RPMI7951 (cell line): ENCODE measurements around the gene SYT17. TPM values are rescaled to one million over a fixed set of nuclear protein-coding genes. Genes with fewer than 3 reads are reported as not detected.

ENCODE experiments used
- DNase-seq: peaks from one replicate; pipeline ENCODE4 v3.0.0-alpha.2; 2012; ENCODE audit warnings: low read depth
- total RNA-seq: library from RNA; depleted of rRNA; stranded (reverse); fragments of >200 nt; shearing (Covaris generic); gene quantifications from 2 replicates; pipeline ENCODE4 v1.2.3, GENCODE V29; 2014; rRNA removed

The SYT17 gene
- total RNA-seq, 1 experiment from 2014 or later = 0.24 TPM

- no peak for DNase-seq
Measured at GRCh38 chr16:19299565-19299964, 131.5 kb downstream of the SYT17 start.

GRCh38 chr16:19301931-19302330 is 133.9 kb downstream of the SYT17 start:
- DNase-seq = no peak

GRCh38 chr16:19304750-19305149 is 136.7 kb downstream of the SYT17 start:
- DNase-seq = peak; percentile 31

GRCh38 chr16:19305443-19305842 is 137.4 kb downstream of the SYT17 start:
- DNase-seq = no peak

GRCh38 chr16:19307587-19308241 is 139.7 kb downstream of the SYT17 start:
- DNase-seq = peak; percentile 26

GRCh38 chr16:19308392-19308791 is 140.4 kb downstream of the SYT17 start:
- no peak for DNase-seq

- no peak for DNase-seq
Measured at GRCh38 chr16:19309178-19309577, 141.1 kb downstream of the SYT17 start.

- no peak for DNase-seq
Measured at GRCh38 chr16:19314718-19315425, 146.8 kb downstream of the SYT17 start.

- no peak for DNase-seq
Measured at GRCh38 chr16:19315889-19316433, 147.9 kb downstream of the SYT17 start.

- DNase-seq = no peak
Measured at GRCh38 chr16:19316846-19317245, 148.8 kb downstream of the SYT17 start.

Other genes with a start within 250 kb of the SYT17 start
- gene SMG1, start 241.8 kb upstream of the SYT17 start, total RNA-seq = 18.6 and 25.6 TPM in 2 replicates
- 1.6 and 2.2 TPM in 2 replicates for gene TMC7, start 184.3 kb upstream of the SYT17 start, total RNA-seq
- 19.8 and 23.0 TPM in 2 replicates for gene COQ7, start 100.6 kb upstream of the SYT17 start, total RNA-seq
- gene ITPRIPL2, start 54.3 kb upstream of the SYT17 start, total RNA-seq = 14.5 and 15.9 TPM in 2 replicates
- gene CLEC19A, start 117.5 kb downstream of the SYT17 start, total RNA-seq = not detected in 2 replicates
- not detected in 2 replicates for gene TMC5, start 249.6 kb downstream of the SYT17 start, total RNA-seq